ENCODE measurements around the gene C19orf44. TPM values are rescaled to one million over a fixed set of nuclear protein-coding genes. Genes with fewer than 3 reads are reported as not detected.

The C19orf44 gene
- total and polyA plus RNA-seq, 8 donors: 2.4 to 40.3 (median 3.8) TPM; not detected in 1

DNA sequence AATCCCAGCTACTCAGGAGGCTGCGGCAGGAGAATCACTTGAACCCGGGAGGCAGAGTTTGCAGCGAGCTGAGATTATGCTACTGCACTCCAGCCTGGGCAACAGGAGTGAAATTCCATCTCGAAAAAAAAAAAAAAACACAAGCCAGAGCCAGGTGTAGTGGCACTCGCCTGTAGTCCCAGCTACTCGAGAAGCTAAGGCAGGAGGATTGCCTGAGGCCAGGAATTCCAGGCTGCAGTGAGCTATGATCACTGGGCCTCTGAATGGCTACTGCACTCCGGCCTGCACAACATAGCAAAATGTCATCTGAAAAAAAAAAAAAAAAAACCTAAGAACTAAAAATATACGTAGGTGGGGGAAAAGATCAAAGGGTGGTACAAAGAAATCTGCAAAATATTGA is 43.9 kb upstream of the C19orf44 start:
- Histone ChIP-seq H3K36me3 (no peaks in the 10 kb centered on the region), H3K4me1 (peaks cover 28 to 76% (median 48%) of the 10 kb centered on the region in 4 donors), H3K9me3 (no peaks in the 10 kb centered on the region), H3K4me3 (no peak overlapping the region), H3K27me3 (no peaks in the 10 kb centered on the region), H3K27ac (no peak overlapping the region)
- intact Hi-C loops (cut with DNase I; ENCODE audit: low total_unique reads): no loop called here
- WGBS, 5 donors: 73 to 88% (median 83%) methylated on average over 8 of the region's 8 CpGs
- no peak for DNase-seq
- TF ChIP-seq POLR2A (IDR thresholded peaks at IDR 0.05) (no peak), POLR2AphosphoS5 (IDR thresholded peaks at IDR 0.05) (no peak), EP300 (IDR thresholded peaks at IDR 0.05) (no peak)
- TF ChIP-seq, protein P1, sequence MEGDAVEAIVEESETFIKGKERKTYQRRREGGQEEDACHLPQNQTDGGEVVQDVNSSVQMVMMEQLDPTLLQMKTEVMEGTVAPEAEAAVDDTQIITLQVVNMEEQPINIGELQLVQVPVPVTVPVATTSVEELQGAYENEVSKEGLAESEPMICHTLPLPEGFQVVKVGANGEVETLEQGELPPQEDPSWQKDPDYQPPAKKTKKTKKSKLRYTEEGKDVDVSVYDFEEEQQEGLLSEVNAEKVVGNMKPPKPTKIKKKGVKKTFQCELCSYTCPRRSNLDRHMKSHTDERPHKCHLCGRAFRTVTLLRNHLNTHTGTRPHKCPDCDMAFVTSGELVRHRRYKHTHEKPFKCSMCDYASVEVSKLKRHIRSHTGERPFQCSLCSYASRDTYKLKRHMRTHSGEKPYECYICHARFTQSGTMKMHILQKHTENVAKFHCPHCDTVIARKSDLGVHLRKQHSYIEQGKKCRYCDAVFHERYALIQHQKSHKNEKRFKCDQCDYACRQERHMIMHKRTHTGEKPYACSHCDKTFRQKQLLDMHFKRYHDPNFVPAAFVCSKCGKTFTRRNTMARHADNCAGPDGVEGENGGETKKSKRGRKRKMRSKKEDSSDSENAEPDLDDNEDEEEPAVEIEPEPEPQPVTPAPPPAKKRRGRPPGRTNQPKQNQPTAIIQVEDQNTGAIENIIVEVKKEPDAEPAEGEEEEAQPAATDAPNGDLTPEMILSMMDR (IDR thresholded peaks at IDR 0.05): no peak

DNA sequence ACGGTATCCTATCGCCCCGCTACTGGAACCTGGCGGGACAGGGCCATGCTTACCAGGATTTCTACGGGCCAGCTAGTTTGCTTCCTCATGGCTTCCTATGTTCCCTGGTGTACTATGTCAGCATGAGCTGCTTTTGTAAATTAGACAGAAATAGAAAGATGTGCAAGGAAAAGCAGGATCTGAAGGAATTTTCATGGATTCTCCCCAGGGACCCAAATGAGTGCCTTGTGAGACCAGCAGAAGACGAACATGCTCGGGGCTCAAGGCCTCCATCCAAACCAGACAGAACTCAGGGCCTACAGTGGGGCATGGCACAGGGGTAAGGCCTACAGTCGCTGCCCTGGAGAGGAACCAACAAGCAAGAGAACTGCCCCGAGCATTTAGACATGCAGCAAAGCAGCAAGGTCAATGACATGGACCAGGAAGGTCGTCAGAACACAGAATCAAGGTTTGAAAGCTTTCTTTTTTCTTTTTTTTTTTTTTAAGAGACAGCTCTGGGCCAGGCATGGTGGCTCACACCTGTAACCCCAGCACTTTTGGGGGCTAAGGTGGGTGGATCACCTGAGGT is 41.8 kb upstream of the C19orf44 start:
- Histone ChIP-seq H3K27me3 (no peaks in the 10 kb centered on the region), H3K9me3 (no peaks in the 10 kb centered on the region), H3K4me3 (no peak overlapping the region), H3K27ac (peak overlapping the region in 4 of 5 donors; percentile 3 to 34 (median 12)), H3K4me1 (peaks cover 39 to 79% (median 60%) of the 10 kb centered on the region in 4 donors), H3K36me3 (no peaks in the 10 kb centered on the region)
- intact Hi-C loops (cut with DNase I; ENCODE audit: low total_unique reads): no loop called here
- 58 to 74% (median 66%) methylated on average over 10 of the region's 10 CpGs for WGBS, 5 donors
- TF ChIP-seq POLR2AphosphoS5 (IDR thresholded peaks at IDR 0.05): no peak
- TF ChIP-seq POLR2A (IDR thresholded peaks at IDR 0.05): no peak
- DNase-seq: no peak

DNA sequence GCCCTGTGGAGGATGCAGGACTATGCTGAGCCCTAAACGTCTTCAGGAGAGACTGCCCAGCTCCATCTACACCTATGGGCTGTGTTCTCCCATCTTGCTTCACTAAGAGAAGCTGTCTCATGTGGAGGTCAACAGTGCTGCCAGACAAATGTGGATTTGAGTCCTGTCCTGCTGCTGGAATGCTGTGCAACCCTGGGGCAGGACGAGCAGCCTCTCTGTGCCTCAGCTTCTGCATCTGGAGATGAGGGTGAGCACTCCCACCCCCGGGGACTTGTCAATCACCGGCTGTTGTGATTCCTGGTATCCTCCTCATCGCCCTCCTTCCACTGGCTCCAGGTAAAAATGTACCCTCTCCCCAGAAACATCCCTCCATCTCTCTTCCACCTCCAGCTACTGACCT is 40.7 kb upstream of the C19orf44 start:
- intact Hi-C loops (cut with DNase I; ENCODE audit: low total_unique reads): no loop called here

DNA sequence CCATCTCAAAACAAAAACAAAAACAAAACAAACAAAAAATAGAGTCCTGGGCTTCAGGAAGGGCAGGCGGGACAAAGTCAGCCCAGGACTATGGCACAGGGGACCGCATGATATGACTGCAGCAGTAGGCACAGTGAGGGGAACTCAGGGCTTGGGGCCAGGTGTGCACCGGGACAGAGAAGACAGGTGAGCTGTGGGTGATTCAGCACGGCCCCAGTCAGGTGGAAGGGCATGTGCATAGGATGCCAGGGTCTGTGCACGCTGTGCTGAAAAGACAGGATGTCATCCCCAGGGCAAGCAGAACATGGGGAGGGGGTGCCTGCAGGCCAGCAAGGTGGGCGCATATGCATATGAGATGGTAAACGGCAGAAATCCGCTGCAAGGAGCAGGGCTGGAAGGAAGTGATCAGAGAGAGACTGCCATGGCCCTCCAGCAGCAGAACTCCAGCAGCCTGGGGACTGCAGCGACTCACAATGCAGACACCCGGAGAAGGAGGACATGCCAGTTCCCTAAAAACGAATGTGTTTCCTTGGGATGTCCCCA is 39.5 kb upstream of the C19orf44 start:
- Histone ChIP-seq H3K9me3 (no peaks in the 10 kb centered on the region), H3K36me3 (no peaks in the 10 kb centered on the region), H3K27me3 (no peaks in the 10 kb centered on the region), H3K27ac (peak overlapping the region; percentile 13 to 71 (median 50)), H3K4me3 (peak overlapping the region in 1 of 4 donors; percentile 13), H3K4me1 (peaks cover 36 to 69% (median 58%) of the 10 kb centered on the region in 4 donors)
- WGBS, 5 donors: 51 to 71% (median 66%) methylated on average over 11 of the region's 11 CpGs
- intact Hi-C loops (cut with DNase I; ENCODE audit: low total_unique reads): no loop called here
- TF ChIP-seq POLR2AphosphoS5 (IDR thresholded peaks at IDR 0.05): no peak
- TF ChIP-seq, protein P1 (IDR thresholded peaks at IDR 0.05): no peak
- TF ChIP-seq EP300 (IDR thresholded peaks at IDR 0.05): no peak
- no peak for TF ChIP-seq POLR2A (IDR thresholded peaks at IDR 0.05)
- DNase-seq: no peak

More for the DNA sequence above, 40.7 kb upstream of the C19orf44 start:
- Histone ChIP-seq H3K4me3 (no peak overlapping the region), H3K27me3 (no peaks in the 10 kb centered on the region), H3K9me3 (no peaks in the 10 kb centered on the region), H3K27ac (no peak overlapping the region), H3K4me1 (peaks cover 44 to 78% (median 59%) of the 10 kb centered on the region in 4 donors), H3K36me3 (no peaks in the 10 kb centered on the region)
- no peak for TF ChIP-seq POLR2AphosphoS5 (IDR thresholded peaks at IDR 0.05)
- TF ChIP-seq EP300 (IDR thresholded peaks at IDR 0.05): no peak
- TF ChIP-seq POLR2A (IDR thresholded peaks at IDR 0.05): no peak
- TF ChIP-seq, protein P1 (IDR thresholded peaks at IDR 0.05): no peak
- DNase-seq: no peak
- WGBS, 5 donors: 90 to 96% (median 91%) methylated on average over 4 to 5 of the region's 5 CpGs
